ENCODE data around the gene CCDC85C.

The CCDC85C gene

GRCh38 chr14:99475660-99476059 lies 128.3 kb downstream of the CCDC85C start:
- DNase-seq (ENCODE audit: low read depth, low spot score), result no peak

- no peak for DNase-seq (ENCODE audit: low read depth, low spot score)
These were observed 128.8 kb downstream of the CCDC85C start for GRCh38 chr14:99475179-99475578.

- DNase-seq (ENCODE audit: low read depth, low spot score), result no peak
These were observed 130.5 kb downstream of the CCDC85C start for GRCh38 chr14:99473458-99473857.

GRCh38 chr14:99472937-99473336 lies 131.1 kb downstream of the CCDC85C start:
- no peak for DNase-seq (ENCODE audit: low read depth, low spot score)

GRCh38 chr14:99471731-99472130 lies 132.3 kb downstream of the CCDC85C start:
- no peak for DNase-seq (ENCODE audit: low read depth, low spot score)

DNA sequence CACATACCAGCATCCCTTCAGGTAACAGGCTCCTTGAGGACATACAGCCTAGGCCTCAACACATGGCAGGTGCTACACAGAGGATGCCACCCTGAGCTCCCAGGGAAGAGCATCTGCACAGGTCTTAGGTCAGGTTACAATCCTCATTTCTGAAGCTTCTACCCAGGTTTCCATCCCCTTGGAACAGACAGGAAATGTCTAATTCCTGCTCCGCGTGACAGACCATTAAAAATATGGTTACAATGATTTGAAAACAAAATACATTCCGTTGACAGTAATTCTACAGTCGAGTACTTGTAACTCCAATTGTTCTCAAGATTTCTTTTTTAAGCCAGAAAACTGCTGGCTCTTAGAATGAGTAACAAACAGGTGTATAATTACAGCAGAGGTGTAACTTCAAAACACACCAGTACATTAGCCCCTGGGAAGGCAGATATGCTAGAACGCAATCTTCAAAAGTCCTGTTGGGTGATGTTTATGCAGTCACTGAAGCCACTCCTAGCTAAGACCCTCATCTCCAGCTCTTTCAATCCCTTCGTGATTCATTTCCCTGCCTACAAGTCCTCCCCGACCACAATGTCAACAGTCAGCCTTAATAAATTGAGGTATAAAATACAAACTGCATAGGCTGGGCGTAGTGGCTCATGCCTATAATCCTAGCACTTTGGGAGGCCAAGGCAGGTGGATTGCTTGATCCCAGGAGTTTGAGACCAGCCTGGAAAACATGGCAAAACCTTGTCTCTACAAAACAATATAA lies 135.0 kb downstream of the CCDC85C start:
- DNase-seq (ENCODE audit: low read depth, low spot score), result no peak

DNA sequence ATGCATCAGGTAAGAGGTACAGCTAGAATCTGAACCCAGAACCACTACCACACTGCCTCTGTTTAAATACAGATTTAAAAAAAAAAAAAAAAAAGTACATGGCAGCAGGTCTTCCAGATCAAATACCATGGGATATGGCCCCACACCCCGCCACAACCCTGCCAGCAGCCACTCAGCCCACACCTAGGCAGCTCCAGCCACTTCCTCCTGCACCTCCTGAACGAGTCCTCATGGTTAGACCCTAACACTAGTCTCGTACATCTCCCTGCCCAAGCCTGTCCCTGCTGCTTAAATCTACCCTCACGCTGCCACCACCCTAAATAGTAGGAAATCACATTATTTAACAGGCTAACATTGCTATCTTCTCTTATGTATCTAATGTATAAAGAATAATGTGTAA lies 135.9 kb downstream of the CCDC85C start:
- no peak for DNase-seq (ENCODE audit: low read depth, low spot score)

GRCh38 chr14:99467336-99468078 lies 136.5 kb downstream of the CCDC85C start:
- DNase-seq (ENCODE audit: low read depth, low spot score), result no peak

DNA sequence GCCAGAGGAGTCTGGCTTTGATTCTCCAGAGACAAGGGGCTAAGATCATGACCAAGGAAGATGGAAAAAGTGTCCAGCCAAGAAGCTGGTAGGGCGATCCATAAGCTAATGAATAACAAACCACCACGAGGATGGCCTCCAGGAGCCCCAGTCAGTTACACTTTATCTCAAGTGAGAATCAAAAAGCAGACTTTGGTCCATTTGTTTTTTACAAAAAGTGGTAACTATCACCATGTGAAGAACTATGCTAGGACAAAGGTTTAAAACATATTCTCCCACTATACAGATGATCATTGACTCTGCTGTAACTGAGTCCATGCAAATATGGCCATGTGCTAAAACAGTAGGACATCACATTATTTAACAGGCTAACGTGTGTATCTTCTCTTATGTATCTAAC lies 137.2 kb downstream of the CCDC85C start:
- DNase-seq (ENCODE audit: low read depth, low spot score), result no peak

- no peak for DNase-seq (ENCODE audit: low read depth, low spot score)
These were observed 138.7 kb downstream of the CCDC85C start for GRCh38 chr14:99465288-99465687.

DNA sequence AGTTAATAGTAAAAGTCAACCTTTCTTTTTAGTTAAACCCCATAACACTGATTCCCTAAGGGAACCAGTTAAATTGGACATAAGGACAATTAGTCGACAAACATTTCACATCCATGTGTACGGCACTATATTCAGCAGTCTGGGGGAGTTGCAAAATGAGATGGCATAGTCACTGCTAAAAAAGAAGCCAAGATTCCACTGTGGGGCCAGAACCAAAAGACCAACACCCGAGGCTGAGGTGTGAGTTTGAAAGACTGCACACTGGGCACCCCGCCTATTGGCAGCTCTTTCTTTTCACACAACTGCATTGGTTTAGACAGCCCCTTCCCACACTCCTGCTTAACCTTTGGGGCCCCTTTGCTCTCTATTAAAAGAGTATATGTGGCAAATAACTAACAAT lies 140.0 kb downstream of the CCDC85C start:
- no peak for DNase-seq (ENCODE audit: low read depth, low spot score)

- DNase-seq (ENCODE audit: low read depth, low spot score), result no peak
These were observed 141.8 kb downstream of the CCDC85C start for GRCh38 chr14:99462210-99462609.

- no peak for DNase-seq (ENCODE audit: low read depth, low spot score)
These were observed 142.5 kb downstream of the CCDC85C start for GRCh38 chr14:99461411-99462085.

DNA sequence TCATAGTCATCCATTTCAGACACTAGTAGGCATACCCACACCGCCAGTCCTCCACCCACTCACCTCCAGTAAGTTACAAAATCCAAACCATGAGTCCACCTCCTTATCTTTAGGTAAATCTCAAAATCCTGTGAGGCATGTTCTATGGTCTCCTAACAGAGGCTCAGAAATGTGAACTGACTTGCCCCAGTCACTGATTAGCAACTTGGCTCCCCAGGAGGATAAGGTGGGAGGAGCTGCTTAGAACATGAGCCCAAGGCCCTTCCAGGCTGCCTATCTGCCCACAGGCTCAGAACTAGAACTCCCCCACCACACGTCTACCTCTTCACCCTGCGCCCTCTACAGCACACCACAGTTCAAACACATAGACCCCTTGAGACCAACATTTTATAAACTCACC lies 143.2 kb downstream of the CCDC85C start:
- DNase-seq (ENCODE audit: low read depth, low spot score), result no peak

GRCh38 chr14:99459481-99460100 lies 144.4 kb downstream of the CCDC85C start:
- DNase-seq (ENCODE audit: low read depth, low spot score), result no peak

DNA sequence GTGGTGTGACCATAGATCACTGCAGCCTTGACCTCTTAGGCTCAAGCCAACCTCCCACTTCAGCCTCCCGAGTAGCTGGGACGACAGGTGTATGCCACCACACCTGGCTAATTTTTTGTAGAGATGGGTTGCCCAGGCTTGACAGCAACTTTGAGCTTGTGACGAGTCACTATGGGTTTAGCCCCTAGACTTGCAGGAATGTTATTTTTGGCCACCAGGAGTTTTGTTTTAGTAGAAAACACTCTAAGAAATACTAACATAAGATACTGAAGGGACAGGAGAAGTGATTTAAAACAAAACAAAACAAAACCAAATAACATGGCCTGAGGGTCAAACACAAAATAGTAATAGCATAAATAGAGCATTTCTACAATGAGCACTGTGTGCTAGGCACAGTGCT lies 149.8 kb downstream of the CCDC85C start:
- no peak for DNase-seq (ENCODE audit: low read depth, low spot score)

DNA sequence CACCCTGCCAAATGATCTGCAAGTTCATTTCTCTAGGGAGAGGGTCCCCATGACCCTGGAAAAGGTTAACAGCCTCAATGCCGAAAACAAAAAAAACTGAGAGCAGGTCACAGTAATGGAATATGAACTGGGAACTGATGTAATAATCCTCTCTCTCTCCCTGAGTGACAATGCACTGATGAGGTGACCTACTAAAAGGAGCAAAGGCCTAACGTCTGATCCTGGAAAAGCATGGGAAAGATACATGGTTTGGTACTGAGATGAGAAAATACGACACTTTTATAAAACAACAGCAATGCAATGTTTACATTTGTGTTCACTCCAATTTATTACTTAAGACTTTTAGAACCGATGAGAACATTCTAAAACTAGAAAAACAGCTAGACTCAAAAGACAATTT lies 151.0 kb downstream of the CCDC85C start:
- no peak for DNase-seq (ENCODE audit: low read depth, low spot score)

DNA sequence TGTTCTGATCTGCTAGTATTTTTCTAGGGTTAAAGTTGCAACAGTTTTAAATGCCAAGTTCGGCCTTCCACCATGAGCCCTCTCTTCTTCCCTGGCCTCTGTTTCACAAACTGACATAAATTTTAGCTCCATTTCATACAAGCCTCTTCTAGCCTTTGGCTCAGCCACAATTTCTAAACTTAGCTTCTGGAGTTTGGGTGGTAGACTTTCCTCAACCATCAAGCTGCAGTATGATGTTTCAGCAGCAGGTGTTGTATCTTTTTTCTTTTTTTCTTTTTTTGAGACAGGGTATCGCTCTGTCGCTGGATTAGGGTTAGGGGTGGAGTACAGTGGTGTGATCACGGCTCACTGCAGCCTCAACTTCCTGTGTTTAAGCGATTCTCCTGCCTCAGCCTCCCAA lies 152.8 kb downstream of the CCDC85C start:
- DNase-seq (ENCODE audit: low read depth, low spot score), result no peak

GRCh38 chr14:99450266-99450665 lies 153.7 kb downstream of the CCDC85C start:
- no peak for DNase-seq (ENCODE audit: low read depth, low spot score)
